ENCODE data around the gene ZCCHC24.

GRCh38 chr10:79344502-79345195 is 100.8 kb downstream of the ZCCHC24 start:
- TF ChIP-seq CTCF (IDR thresholded peaks at IDR 0.05) (no peak), POLR2A (IDR thresholded peaks at IDR 0.05) (no peak), POLR2AphosphoS5 (IDR thresholded peaks at IDR 0.05; ENCODE audit: insufficient read depth in 1 of 2, low read depth in 1 of 2) (no peak)
